ENCODE data around the gene EMILIN1.
"Not testable (repeated sequence)": the region's sequence is repeated elsewhere in the genome, so short reads cannot be mapped to it uniquely, and the experiment has no call there.

EMILIN1 gene

GRCh38 chr2:27102329-27102728 is 23.9 kb downstream of the EMILIN1 start:
- TF ChIP-seq ZNF274 (IDR thresholded peaks at IDR 0.05; ENCODE audit: low read depth, low read length): no peak
- H3K4me3 ChIP-seq (ENCODE audit: low read length): no peak overlapping the region

DNA sequence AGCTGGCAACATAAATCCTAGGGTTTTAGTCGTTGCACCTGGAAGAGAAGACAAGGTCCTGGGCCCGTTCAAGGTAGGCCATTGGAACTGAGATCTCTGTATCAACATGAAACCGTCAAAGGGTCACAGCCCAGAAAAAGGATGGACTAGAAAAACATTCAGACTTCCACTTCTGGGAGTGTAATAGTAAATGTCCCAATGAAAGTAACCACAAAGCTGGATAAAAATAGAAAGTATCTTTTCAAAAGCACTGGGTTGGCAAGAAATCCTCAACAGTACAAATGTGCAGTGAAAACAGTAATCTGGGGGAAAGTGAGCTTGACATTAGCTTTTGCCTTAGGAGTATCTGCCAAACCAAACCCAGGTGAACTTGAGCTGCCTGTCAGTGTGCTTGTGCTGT is 27.6 kb downstream of the EMILIN1 start:
- no peak overlapping the region for H3K4me3 ChIP-seq (ENCODE audit: low read length)

GRCh38 chr2:27108221-27108620 is 29.8 kb downstream of the EMILIN1 start:
- no peak for TF ChIP-seq ZNF274 (IDR thresholded peaks at IDR 0.05; ENCODE audit: low read depth, low read length)
- no peak overlapping the region for H3K4me3 ChIP-seq (ENCODE audit: low read length)

More for the DNA sequence above, 27.6 kb downstream of the EMILIN1 start:
- no peak for TF ChIP-seq ZNF274 (IDR thresholded peaks at IDR 0.05; ENCODE audit: low read depth, low read length)

GRCh38 chr2:27109083-27109482 is 30.7 kb downstream of the EMILIN1 start:
- no peak for TF ChIP-seq ZNF274 (IDR thresholded peaks at IDR 0.05; ENCODE audit: low read depth, low read length)
- H3K4me3 ChIP-seq (ENCODE audit: low read length): no peak overlapping the region

DNA sequence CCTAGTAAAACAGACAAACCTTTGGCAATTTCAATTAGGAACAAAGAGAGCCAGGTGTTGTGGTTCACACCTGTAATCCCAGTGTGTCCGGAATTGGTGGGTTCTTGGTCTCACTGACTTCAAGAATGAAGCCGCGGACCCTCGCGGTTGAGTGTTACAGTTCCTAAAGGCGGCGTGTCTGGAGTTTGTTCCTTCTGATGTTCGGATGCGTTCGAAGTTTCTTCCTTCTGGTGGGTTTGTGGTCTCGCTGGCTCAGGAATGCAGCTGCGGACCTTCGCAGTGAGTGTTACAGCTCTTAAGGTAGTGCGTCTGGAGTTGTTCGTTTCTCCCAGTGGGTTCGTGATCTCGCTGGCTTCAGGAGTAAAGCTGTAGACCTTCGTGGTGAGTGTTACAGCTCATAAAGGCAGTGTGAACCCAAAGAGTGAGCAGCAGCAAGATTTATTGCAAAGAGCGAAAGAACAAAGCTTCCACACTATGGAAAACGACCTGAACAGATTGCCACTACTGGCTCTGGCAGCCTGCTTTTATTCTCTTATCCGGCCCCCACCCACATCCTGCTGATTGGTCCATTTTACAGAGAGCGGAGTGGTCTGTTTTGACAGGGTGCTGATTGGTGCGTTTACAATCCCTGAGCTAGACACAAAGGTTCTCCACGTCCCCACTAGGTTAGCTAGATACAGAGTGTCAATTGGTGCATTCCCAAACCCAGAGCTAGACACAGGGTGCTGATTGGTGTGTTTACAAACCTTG is 32.4 kb downstream of the EMILIN1 start:
- H3K4me3 ChIP-seq (ENCODE audit: low read length): not testable (repeated sequence)

GRCh38 chr2:27111392-27112078 is 33.1 kb downstream of the EMILIN1 start:
- H3K4me3 ChIP-seq (ENCODE audit: low read length): not testable (repeated sequence)

GRCh38 chr2:27115519-27115918 is 37.1 kb downstream of the EMILIN1 start:
- H3K4me3 ChIP-seq (ENCODE audit: low read length): no peak overlapping the region
- TF ChIP-seq ZNF274 (IDR thresholded peaks at IDR 0.05; ENCODE audit: low read depth, low read length): no peak

- H3K4me3 ChIP-seq (ENCODE audit: low read length): no peak overlapping the region
- TF ChIP-seq ZNF274 (IDR thresholded peaks at IDR 0.05; ENCODE audit: low read depth, low read length): no peak
These were observed 39.6 kb downstream of the EMILIN1 start for GRCh38 chr2:27117995-27118524.

DNA sequence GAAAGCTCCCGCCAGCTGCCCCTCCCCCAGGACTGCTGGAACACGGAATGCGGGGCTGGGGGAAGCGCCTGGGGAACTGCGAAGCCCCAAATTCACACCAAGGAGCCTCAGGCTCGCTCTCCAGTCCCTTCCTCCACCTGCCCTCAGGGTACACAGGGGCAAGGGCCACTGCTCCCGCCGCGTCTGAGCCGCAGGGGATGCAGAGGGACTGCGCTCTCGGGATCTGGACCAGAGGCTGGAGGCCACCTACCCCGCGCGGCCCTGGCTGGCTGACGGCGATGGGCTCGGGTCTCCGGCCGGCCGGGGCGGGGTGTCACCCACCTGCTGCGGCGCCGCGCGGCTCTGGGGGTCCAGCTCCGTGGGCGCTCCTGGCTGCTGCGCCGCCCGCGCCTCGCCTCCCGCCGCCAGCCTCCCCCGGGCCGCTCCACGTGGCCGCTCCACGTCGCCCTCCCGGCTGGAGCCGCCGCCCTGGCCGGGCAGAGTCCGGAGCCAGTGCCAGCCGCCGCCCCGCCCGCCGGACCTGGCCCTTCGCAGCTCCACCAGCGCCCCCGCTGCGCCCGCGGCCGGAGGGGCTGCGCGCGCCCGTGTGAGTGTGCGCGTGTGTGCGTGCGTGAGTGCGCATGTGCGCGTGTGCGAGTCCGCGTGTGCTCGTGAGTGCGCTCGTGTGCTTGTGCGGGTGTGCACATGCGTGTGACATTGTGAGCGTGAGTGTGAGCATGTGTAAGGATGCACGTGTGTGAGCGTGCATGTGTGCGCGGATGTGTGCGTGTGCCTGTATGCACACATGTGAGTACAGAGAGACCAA is 40.3 kb downstream of the EMILIN1 start, which contains the start of gene CGREF1:
TSS of gene CGREF1 (minus strand) at position 604 of the 805 bp plus-strand sequence. CDS start 14,762 bp downstream, outside the sequence.
- peak within 1 kb of the TSS; percentile 7; the same call in 1 of the 2 replicates for H3K4me3 ChIP-seq (ENCODE audit: low read length)
- no peak for TF ChIP-seq ZNF274 (IDR thresholded peaks at IDR 0.05; ENCODE audit: low read depth, low read length)

GRCh38 chr2:27119330-27119670 is 40.9 kb downstream of the EMILIN1 start:
- H3K4me3 ChIP-seq (ENCODE audit: low read length): peak overlapping the region; percentile 7; the same call in 1 of the 2 replicates

DNA sequence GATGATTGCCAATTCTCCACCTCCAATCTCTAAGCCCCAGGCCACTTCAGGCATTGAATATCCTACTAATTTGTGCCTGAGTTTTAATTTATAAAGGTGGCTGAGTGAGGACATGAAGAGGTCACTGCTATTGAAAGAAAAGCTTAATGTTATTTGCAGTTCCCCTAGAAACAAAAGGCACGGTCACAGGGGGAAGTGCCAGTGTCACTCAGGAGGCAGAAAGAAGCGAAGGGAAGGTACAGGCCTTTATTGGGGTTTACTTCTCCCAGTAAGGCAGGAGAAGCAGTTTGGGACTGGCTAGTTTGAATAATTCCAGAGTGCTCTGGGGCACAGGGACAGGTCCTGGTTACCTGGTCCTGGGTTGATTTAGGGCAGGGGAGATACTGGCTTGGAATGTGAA is 43.5 kb downstream of the EMILIN1 start:
- H3K4me3 ChIP-seq (ENCODE audit: low read length): no peak overlapping the region
- TF ChIP-seq ZNF274 (IDR thresholded peaks at IDR 0.05; ENCODE audit: low read depth, low read length): no peak

- H3K4me3 ChIP-seq (ENCODE audit: low read length): no peak overlapping the region
These were observed 44.4 kb downstream of the EMILIN1 start for GRCh38 chr2:27122791-27123190.

GRCh38 chr2:27123302-27124150 is 45.1 kb downstream of the EMILIN1 start, which contains the start of gene ABHD1:
ABHD1 (plus strand) TSS chr2:27123815; CDS start chr2:27123949, 134 bp downstream.
- no peak for TF ChIP-seq ZNF274 (IDR thresholded peaks at IDR 0.05; ENCODE audit: low read depth, low read length)

More at GRCh38 chr2:27122791-27123190, 44.4 kb downstream of the EMILIN1 start:
- no peak for TF ChIP-seq ZNF274 (IDR thresholded peaks at IDR 0.05; ENCODE audit: low read depth, low read length)

More at GRCh38 chr2:27123302-27124150, 45.1 kb downstream of the EMILIN1 start, which contains the start of gene ABHD1:
- peak within 1 kb of the TSS; percentile 53; the same call in 1 of the 2 replicates for H3K4me3 ChIP-seq (ENCODE audit: low read length)
